Glutamatergic neuron (in vitro differentiated cells): Measurements from ENCODE around the gene BAHCC1. TPM values are rescaled to one million over a fixed set of nuclear protein-coding genes. Genes with fewer than 3 reads are reported as not detected.

Experiments used
- DNase-seq: peaks from one replicate; pipeline ENCODE4 v3.0.0; 2022
- H3K27ac Mint-ChIP-seq: one replicate; pipeline ENCODE4 v1.8.0; 2020; ENCODE audit warnings: mild to moderate bottlenecking, mixed read lengths, inconsistent platforms; ENCODE audit not compliant: unreplicated experiment
- H3K27me3 Mint-ChIP-seq: one replicate; pipeline ENCODE4 v1.8.0; 2020; ENCODE audit warnings: mild to moderate bottlenecking, moderate library complexity, mixed read lengths, inconsistent platforms; ENCODE audit not compliant: unreplicated experiment
- H3K36me3 Mint-ChIP-seq: one replicate; pipeline ENCODE4 v1.8.0; 2020; ENCODE audit warnings: mild to moderate bottlenecking, mixed read lengths, inconsistent platforms; ENCODE audit not compliant: unreplicated experiment
- H3K4me1 Mint-ChIP-seq: one replicate; pipeline ENCODE4 v1.8.0; 2020; ENCODE audit warnings: mild to moderate bottlenecking, low read depth, mixed read lengths, inconsistent platforms; ENCODE audit not compliant: unreplicated experiment
- H3K4me3 Mint-ChIP-seq: one replicate; pipeline ENCODE4 v1.8.0; 2020; ENCODE audit warnings: mild to moderate bottlenecking, mixed read lengths, inconsistent platforms; ENCODE audit not compliant: unreplicated experiment
- H3K9me3 Mint-ChIP-seq: one replicate; pipeline ENCODE4 v1.8.0; 2020; ENCODE audit warnings: mild to moderate bottlenecking, moderate library complexity, mixed read lengths, inconsistent platforms; ENCODE audit not compliant: unreplicated experiment
- total RNA-seq: library from RNA; stranded (reverse); fragmentation: NEBNext Ultra II Directional; extraction: Animal tissue kit (Norgen Biotek cat#: 25700); gene quantifications from one replicate; pipeline ENCODE4 v1.2.1, GENCODE V29; 2021; ENCODE audit not compliant: unreplicated experiment
- TF ChIP-seq, protein P1 (sequence below): fragments of 200-600 bp; sonication (generic); IDR thresholded peaks from one replicate; pipeline ENCODE4 v1.5.0; 2021; ENCODE audit not compliant: partially characterized antibody, unreplicated experiment

The BAHCC1 gene
- total RNA-seq, 1 donor from 2014 or later: 111 TPM

DNA sequence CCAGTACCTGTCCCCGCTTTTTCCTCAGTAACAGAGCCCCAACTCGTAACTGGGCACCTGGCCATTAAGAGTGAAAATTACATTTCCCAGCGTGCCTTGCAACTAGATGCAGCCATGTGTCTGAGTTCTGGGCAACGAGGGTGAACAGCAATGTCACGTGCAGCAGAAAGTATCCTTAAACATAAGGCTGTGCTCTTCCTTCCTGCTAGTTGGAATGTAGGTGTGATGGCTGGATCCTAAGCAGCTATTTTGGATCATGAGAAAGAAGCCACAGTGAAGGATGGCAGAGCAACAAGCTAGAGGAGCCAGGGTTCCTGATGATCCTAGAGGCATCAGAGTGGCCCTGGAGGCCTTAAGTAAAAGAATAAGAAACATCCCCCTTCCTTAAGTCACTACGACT lies 81.4 kb downstream of the BAHCC1 start:
- H3K36me3 Mint-ChIP-seq: no peaks in the 10 kb centered on the region
- H3K4me3 Mint-ChIP-seq: no peak overlapping the region
- H3K27me3 Mint-ChIP-seq: peaks cover 17% of the 10 kb centered on the region

DNA sequence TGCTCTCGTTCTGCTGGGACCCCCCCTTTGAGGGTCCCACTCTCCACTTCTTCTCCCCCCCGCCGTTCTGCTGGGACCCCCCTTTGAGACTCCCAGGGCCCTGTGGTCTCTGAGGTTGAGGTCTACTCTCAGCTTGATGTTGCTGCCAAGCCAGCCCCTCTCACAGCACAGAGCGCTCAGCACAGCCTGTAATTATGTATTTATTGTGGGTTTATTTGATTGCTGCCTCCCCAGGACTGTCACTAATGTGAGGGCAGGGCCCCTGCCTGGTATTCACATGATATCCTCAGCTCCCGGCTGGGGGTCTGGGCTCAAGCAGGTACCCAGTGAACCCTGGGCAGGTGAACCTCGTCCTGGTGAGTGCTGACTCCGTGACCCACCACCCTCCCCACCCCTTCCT lies 81.9 kb downstream of the BAHCC1 start:
- TF ChIP-seq, protein P1, sequence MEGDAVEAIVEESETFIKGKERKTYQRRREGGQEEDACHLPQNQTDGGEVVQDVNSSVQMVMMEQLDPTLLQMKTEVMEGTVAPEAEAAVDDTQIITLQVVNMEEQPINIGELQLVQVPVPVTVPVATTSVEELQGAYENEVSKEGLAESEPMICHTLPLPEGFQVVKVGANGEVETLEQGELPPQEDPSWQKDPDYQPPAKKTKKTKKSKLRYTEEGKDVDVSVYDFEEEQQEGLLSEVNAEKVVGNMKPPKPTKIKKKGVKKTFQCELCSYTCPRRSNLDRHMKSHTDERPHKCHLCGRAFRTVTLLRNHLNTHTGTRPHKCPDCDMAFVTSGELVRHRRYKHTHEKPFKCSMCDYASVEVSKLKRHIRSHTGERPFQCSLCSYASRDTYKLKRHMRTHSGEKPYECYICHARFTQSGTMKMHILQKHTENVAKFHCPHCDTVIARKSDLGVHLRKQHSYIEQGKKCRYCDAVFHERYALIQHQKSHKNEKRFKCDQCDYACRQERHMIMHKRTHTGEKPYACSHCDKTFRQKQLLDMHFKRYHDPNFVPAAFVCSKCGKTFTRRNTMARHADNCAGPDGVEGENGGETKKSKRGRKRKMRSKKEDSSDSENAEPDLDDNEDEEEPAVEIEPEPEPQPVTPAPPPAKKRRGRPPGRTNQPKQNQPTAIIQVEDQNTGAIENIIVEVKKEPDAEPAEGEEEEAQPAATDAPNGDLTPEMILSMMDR: no peak
- Mint-ChIP-seq H3K4me1 (peaks cover 28% of the 10 kb centered on the region), H3K36me3 (no peaks in the 10 kb centered on the region), H3K4me3 (no peak overlapping the region), H3K9me3 (peaks cover 15% of the 10 kb centered on the region), H3K27ac (no peak overlapping the region), H3K27me3 (peaks cover 17% of the 10 kb centered on the region)
- DNase-seq: no peak

More for the DNA sequence above, 81.4 kb downstream of the BAHCC1 start:
- Mint-ChIP-seq H3K9me3 (peaks cover 15% of the 10 kb centered on the region), H3K27ac (no peak overlapping the region), H3K4me1 (peaks cover 29% of the 10 kb centered on the region)
- no peak for DNase-seq
- TF ChIP-seq, protein P1: no peak

DNA sequence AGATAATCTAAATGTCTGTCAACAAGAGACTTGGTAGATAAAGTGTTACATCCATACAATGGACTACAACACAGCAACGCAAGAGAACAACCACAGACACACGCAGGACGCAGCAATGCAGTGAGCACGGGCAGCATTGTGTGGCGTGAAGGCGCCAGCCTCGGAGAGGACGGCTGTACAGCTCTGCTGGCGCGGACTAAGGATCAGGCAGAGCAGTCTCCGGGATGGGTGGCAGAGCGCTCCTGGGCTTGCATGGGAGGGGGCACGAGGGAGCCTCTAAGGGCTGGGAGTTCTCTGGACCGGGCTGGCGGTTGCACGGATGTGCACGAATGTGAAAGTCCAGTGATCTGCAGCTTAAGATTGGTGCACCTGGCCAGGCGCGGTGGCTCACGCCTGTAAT lies 82.9 kb downstream of the BAHCC1 start:
- peaks cover 15% of the 10 kb centered on the region for H3K9me3 Mint-ChIP-seq
- H3K27me3 Mint-ChIP-seq: peaks cover 18% of the 10 kb centered on the region
- no peak overlapping the region for H3K4me3 Mint-ChIP-seq
- TF ChIP-seq, protein P1: no peak
- H3K4me1 Mint-ChIP-seq: peaks cover 32% of the 10 kb centered on the region
- H3K36me3 Mint-ChIP-seq: no peaks in the 10 kb centered on the region
- no peak overlapping the region for H3K27ac Mint-ChIP-seq
- no peak for DNase-seq

DNA sequence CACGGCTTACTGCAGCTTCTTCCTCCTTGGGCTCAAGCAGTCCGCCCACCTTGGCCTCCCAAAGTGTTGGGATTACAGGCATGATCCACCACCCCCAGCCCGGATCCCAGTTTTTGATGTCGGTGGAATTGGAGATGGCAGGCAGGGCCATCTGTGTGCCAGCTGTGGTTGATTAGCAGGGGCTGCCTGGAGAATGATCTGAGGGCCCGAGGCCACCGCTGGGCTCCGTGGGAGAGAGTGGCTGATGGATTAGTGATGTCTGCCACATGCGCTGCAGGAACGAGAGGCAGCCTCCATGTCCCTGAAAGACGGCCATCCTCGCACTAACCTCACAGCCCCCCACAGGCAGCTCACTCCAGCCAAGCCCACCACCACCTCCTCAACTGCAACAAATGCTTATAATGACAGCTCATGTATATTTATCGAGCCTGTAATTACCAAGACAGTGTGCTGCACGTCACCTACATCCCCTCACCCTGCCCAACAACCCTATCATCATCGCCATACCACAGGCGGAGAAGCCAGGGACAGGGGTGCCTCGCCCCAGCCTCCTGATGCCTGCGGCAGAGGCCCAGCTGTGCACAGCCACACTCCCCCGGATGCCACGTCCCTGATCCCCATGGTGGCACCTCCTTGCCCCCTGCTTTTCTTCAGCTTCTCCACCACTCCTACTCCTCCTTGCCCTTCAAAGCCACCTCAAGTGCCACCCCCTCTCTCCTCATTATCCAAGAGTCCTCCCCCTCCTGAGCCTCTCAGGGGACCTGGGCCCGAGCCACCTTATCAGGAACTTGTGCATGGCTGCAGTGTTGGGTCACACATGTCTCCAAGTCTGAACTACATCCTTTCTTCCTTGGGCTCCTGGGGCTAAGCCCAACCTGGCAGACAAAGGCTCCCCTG lies 84.2 kb downstream of the BAHCC1 start:
- H3K36me3 Mint-ChIP-seq: no peaks in the 10 kb centered on the region
- H3K4me1 Mint-ChIP-seq: peaks cover 29% of the 10 kb centered on the region
- TF ChIP-seq, protein P1: no peak
- peaks cover 15% of the 10 kb centered on the region for H3K27me3 Mint-ChIP-seq
- H3K9me3 Mint-ChIP-seq: peaks cover 12% of the 10 kb centered on the region
- no peak for DNase-seq
- H3K4me3 Mint-ChIP-seq: peak overlapping the region; percentile 43
- H3K27ac Mint-ChIP-seq: peak overlapping the region; percentile 59
